ENCODE results near the gene PRLH. TPM values are rescaled to one million over a fixed set of nuclear protein-coding genes. Genes with fewer than 3 reads are reported as not detected.

PRLH gene
- total and polyA plus RNA-seq, 4 donors: not detected

DNA sequence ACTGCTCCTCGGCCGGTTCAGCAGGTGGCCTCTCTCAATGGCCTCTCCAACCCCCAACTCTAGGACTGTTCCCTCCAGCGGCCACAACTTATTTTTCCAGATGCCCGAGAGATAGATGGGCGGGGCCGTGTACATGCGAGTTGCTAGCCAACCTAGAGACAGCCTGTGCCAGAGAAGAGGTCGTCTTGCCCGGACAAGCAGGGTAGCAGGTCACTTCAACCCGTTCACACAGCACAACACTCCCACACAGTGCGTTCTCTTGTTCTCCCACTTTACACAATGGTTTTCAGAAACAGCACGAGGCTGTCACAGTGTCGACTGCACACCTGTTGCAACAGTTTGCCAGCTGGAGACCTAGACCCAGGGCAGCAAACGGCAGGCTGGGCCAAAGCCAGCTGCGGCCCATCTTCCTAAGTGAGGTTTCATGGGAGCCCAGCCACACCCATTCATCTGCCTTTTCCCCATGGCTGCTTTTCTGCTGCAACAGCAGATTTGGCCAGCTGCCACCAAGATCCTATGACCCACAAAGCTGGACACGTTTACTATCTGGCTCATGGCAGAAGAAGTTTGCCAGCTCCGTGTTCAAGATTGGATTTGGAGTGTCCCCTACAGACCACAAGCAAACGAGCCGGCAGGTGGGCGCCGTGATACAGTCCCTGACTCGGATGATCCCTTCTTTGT, 7.3 kb upstream of the PRLH start:
- Histone ChIP-seq H3K4me3 (ENCODE audit: low read depth in 1 of 3, low read length in 3 of 3) (no peak overlapping the region), H3K27ac (ENCODE audit: low read depth in 1 of 2, low read length in 2 of 2) (no peak overlapping the region), H3K27me3 (ENCODE audit: control insufficient read depth in 4 of 4, insufficient read depth in 4 of 4, low read length in 3 of 4) (no peaks in the 10 kb centered on the region), H3K9me3 (ENCODE audit: control insufficient read depth in 4 of 4, low read length in 3 of 4) (peaks cover 3 to 6% (median 3%) of the 10 kb centered on the region in 4 donors), H3K4me1 (ENCODE audit: control insufficient read depth in 4 of 4, insufficient read depth in 4 of 4, low read length in 3 of 4) (peaks cover 0 to 8% (median 5%) of the 10 kb centered on the region in 4 donors), H3K9ac (ENCODE audit: low read depth in 1 of 2, low read length in 2 of 2) (no peak overlapping the region), H3K36me3 (ENCODE audit: control insufficient read depth in 4 of 4, insufficient read depth in 3 of 4, low read depth in 1 of 4, low read length in 3 of 4) (peaks cover 2 to 13% (median 6%) of the 10 kb centered on the region in 4 donors)
- WGBS: 73% methylated on average over 22 of the region's 22 CpGs
- DNase-seq (ENCODE audit: low spot score): no peak
- TF ChIP-seq, protein P1, sequence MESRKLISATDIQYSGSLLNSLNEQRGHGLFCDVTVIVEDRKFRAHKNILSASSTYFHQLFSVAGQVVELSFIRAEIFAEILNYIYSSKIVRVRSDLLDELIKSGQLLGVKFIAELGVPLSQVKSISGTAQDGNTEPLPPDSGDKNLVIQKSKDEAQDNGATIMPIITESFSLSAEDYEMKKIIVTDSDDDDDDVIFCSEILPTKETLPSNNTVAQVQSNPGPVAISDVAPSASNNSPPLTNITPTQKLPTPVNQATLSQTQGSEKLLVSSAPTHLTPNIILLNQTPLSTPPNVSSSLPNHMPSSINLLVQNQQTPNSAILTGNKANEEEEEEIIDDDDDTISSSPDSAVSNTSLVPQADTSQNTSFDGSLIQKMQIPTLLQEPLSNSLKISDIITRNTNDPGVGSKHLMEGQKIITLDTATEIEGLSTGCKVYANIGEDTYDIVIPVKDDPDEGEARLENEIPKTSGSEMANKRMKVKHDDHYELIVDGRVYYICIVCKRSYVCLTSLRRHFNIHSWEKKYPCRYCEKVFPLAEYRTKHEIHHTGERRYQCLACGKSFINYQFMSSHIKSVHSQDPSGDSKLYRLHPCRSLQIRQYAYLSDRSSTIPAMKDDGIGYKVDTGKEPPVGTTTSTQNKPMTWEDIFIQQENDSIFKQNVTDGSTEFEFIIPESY (IDR thresholded peaks at IDR 0.05): no peak
- TF ChIP-seq, protein P2, sequence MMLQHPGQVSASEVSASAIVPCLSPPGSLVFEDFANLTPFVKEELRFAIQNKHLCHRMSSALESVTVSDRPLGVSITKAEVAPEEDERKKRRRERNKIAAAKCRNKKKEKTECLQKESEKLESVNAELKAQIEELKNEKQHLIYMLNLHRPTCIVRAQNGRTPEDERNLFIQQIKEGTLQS (IDR thresholded peaks at IDR 0.05): no peak
- TF ChIP-seq GABPA (IDR thresholded peaks at IDR 0.05 in 1 of 2, conservative IDR thresholded peaks at IDR 0.05 in 1 of 2) (no peak), YY1 (IDR thresholded peaks at IDR 0.05) (no peak), FOXA2 (IDR thresholded peaks at IDR 0.05) (no peak), HNF4G (IDR thresholded peaks at IDR 0.05) (no peak)
- TF ChIP-seq, protein P3, sequence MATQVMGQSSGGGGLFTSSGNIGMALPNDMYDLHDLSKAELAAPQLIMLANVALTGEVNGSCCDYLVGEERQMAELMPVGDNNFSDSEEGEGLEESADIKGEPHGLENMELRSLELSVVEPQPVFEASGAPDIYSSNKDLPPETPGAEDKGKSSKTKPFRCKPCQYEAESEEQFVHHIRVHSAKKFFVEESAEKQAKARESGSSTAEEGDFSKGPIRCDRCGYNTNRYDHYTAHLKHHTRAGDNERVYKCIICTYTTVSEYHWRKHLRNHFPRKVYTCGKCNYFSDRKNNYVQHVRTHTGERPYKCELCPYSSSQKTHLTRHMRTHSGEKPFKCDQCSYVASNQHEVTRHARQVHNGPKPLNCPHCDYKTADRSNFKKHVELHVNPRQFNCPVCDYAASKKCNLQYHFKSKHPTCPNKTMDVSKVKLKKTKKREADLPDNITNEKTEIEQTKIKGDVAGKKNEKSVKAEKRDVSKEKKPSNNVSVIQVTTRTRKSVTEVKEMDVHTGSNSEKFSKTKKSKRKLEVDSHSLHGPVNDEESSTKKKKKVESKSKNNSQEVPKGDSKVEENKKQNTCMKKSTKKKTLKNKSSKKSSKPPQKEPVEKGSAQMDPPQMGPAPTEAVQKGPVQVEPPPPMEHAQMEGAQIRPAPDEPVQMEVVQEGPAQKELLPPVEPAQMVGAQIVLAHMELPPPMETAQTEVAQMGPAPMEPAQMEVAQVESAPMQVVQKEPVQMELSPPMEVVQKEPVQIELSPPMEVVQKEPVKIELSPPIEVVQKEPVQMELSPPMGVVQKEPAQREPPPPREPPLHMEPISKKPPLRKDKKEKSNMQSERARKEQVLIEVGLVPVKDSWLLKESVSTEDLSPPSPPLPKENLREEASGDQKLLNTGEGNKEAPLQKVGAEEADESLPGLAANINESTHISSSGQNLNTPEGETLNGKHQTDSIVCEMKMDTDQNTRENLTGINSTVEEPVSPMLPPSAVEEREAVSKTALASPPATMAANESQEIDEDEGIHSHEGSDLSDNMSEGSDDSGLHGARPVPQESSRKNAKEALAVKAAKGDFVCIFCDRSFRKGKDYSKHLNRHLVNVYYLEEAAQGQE (IDR thresholded peaks at IDR 0.05): no peak
- TF ChIP-seq, protein P4, sequence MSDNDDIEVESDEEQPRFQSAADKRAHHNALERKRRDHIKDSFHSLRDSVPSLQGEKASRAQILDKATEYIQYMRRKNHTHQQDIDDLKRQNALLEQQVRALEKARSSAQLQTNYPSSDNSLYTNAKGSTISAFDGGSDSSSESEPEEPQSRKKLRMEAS (IDR thresholded peaks at IDR 0.05): no peak

DNA sequence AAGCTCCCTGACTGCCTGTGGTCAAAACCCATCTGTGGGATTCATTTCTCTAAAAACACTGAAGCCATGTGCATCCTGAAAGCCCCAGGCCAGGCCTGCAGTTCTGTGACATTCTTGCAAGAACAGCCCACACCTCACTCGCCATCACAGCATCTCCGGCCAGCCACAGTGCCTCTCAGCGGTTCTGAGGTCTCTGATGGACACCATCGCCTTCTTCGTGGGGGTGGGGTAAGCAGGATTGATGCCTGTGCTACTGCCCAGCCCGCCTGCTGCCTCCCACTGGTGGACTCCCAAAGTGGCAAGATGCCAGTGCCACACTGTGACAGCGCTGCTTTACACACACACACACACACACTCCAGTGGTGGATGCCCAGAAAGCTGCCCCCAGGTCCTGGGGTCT, 5.2 kb upstream of the PRLH start:
- 88% methylated on average over 7 of the region's 7 CpGs for WGBS
- H3K4me1 ChIP-seq (ENCODE audit: control insufficient read depth in 4 of 4, insufficient read depth in 4 of 4, low read length in 3 of 4): peaks cover 0 to 8% (median 6%) of the 10 kb centered on the region in 4 donors
- no peak for DNase-seq (ENCODE audit: low spot score)
- no peak for TF ChIP-seq RAD21 (IDR thresholded peaks at IDR 0.05)
- no peak for TF ChIP-seq FOXA2 (IDR thresholded peaks at IDR 0.05)
- TF ChIP-seq, protein P1 (IDR thresholded peaks at IDR 0.05): no peak
- no peak for TF ChIP-seq HNF4G (IDR thresholded peaks at IDR 0.05)
- no peak for TF ChIP-seq HNF4A (conservative IDR thresholded peaks at IDR 0.05)
- TF ChIP-seq, protein P5, sequence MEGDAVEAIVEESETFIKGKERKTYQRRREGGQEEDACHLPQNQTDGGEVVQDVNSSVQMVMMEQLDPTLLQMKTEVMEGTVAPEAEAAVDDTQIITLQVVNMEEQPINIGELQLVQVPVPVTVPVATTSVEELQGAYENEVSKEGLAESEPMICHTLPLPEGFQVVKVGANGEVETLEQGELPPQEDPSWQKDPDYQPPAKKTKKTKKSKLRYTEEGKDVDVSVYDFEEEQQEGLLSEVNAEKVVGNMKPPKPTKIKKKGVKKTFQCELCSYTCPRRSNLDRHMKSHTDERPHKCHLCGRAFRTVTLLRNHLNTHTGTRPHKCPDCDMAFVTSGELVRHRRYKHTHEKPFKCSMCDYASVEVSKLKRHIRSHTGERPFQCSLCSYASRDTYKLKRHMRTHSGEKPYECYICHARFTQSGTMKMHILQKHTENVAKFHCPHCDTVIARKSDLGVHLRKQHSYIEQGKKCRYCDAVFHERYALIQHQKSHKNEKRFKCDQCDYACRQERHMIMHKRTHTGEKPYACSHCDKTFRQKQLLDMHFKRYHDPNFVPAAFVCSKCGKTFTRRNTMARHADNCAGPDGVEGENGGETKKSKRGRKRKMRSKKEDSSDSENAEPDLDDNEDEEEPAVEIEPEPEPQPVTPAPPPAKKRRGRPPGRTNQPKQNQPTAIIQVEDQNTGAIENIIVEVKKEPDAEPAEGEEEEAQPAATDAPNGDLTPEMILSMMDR (IDR thresholded peaks at IDR 0.05; ENCODE audit: low read depth, low read length, missing input control): no peak
- no peak for TF ChIP-seq GABPA (IDR thresholded peaks at IDR 0.05 in 1 of 2, conservative IDR thresholded peaks at IDR 0.05 in 1 of 2)
- no peak for TF ChIP-seq TAF1 (conservative IDR thresholded peaks at IDR 0.05)
- TF ChIP-seq, protein P2 (IDR thresholded peaks at IDR 0.05): no peak
- TF ChIP-seq, protein P3 (IDR thresholded peaks at IDR 0.05): no peak
- TF ChIP-seq NR2F2 (IDR thresholded peaks at IDR 0.05): no peak
- TF ChIP-seq EGR1 (IDR thresholded peaks at IDR 0.05; ENCODE audit: low read depth in 2 of 2): no peak
- TF ChIP-seq, protein P4 (IDR thresholded peaks at IDR 0.05): no peak
- TF ChIP-seq JUND (IDR thresholded peaks at IDR 0.05): no peak

More for the DNA sequence above, 5.2 kb upstream of the PRLH start:
- Histone ChIP-seq H3K9ac (ENCODE audit: low read depth in 1 of 2, low read length in 2 of 2) (no peak overlapping the region), H3K27ac (ENCODE audit: low read depth in 1 of 2, low read length in 2 of 2) (no peak overlapping the region), H3K4me3 (ENCODE audit: low read depth in 1 of 3, low read length in 3 of 3) (no peak overlapping the region), H3K27me3 (ENCODE audit: control insufficient read depth in 4 of 4, insufficient read depth in 4 of 4, low read length in 3 of 4) (no peaks in the 10 kb centered on the region), H3K36me3 (ENCODE audit: control insufficient read depth in 4 of 4, insufficient read depth in 3 of 4, low read depth in 1 of 4, low read length in 3 of 4) (no peaks in the 10 kb centered on the region), H3K9me3 (ENCODE audit: control insufficient read depth in 4 of 4, low read length in 3 of 4) (no peaks in the 10 kb centered on the region)

Data from liver (tissue), 9 donors.